Measurements from ENCODE around the gene GRIP2. TPM values are rescaled to one million over a fixed set of nuclear protein-coding genes. Genes with fewer than 3 reads are reported as not detected.

GRIP2 gene
- total RNA-seq, 1 experiment from 2014 or later: 4.5 TPM

- no peak for DNase-seq
- Mint-ChIP-seq H3K9me3 (ENCODE audit: unreplicated experiment) (no peaks in the 10 kb centered on the region), H3K4me3 (ENCODE audit: unreplicated experiment) (no peak overlapping the region), H3K36me3 (ENCODE audit: insufficient read depth, unreplicated experiment) (no peaks in the 10 kb centered on the region), H3K27ac (ENCODE audit: unreplicated experiment) (no peak overlapping the region), H3K4me1 (ENCODE audit: low read depth, unreplicated experiment) (peaks cover 8% of the 10 kb centered on the region), H3K27me3 (ENCODE audit: insufficient read depth, unreplicated experiment) (no peaks in the 10 kb centered on the region)
- no peak for TF ChIP-seq CTCF (IDR thresholded peaks at IDR 0.05; ENCODE audit: insufficient read depth in 1 of 2, low read depth in 1 of 2, low read length in 1 of 2, severe bottlenecking in 1 of 2, unreplicated experiment in 1 of 2)
- no peak overlapping the region for H3K4me3 ChIP-seq (ENCODE audit: low read depth, low read length)
- CTCF ChIA-PET: no interaction called here
- H3K27me3 ChIP-seq (replicated peaks; ENCODE audit: control insufficient read depth, insufficient read depth, low read length): no peaks in the 10 kb centered on the region
- no peaks in the 10 kb centered on the region for H3K9me3 ChIP-seq
- peaks cover 20% of the 10 kb centered on the region for H3K4me1 ChIP-seq
- BruUV-seq (replicated peaks): no TSS peak
- POLR2A ChIA-PET: no interaction called here
- H3K36me3 ChIP-seq (ENCODE audit: control insufficient read depth, insufficient read depth, low read length): no peaks in the 10 kb centered on the region
- intact Hi-C loops (cut with micrococcal nuclease; ENCODE audit: unreplicated experiment): loop anchor here (5.0 kb wide), 1 partner anchor 39 kb away; no protein-coding TSS in a partner anchor
Measured at GRCh38 chr3:14586611-14587010, 46.5 kb upstream of the GRIP2 start.

- no peak for TF ChIP-seq CTCF (IDR thresholded peaks at IDR 0.05; ENCODE audit: insufficient read depth in 1 of 2, low read depth in 1 of 2, low read length in 1 of 2, severe bottlenecking in 1 of 2, unreplicated experiment in 1 of 2)
- H3K9me3 Mint-ChIP-seq (ENCODE audit: unreplicated experiment): no peaks in the 10 kb centered on the region
- H3K27me3 ChIP-seq (replicated peaks; ENCODE audit: control insufficient read depth, insufficient read depth, low read length): no peaks in the 10 kb centered on the region
- DNase-seq: no peak
- H3K4me3 ChIP-seq (ENCODE audit: low read depth, low read length): no peak overlapping the region
- ChIA-PET CTCF (no interaction called here), POLR2A (no interaction called here)
- H3K36me3 Mint-ChIP-seq (ENCODE audit: insufficient read depth, unreplicated experiment): no peaks in the 10 kb centered on the region
- no peaks in the 10 kb centered on the region for H3K27me3 Mint-ChIP-seq (ENCODE audit: insufficient read depth, unreplicated experiment)
- BruUV-seq (replicated peaks): no TSS peak
- intact Hi-C loops (cut with micrococcal nuclease; ENCODE audit: unreplicated experiment): no loop called here
- H3K4me1 ChIP-seq: peaks cover 8% of the 10 kb centered on the region; the same call in 1 of the 2 replicates
- no peaks in the 10 kb centered on the region for H3K4me1 Mint-ChIP-seq (ENCODE audit: low read depth, unreplicated experiment)
- no peak overlapping the region for H3K4me3 Mint-ChIP-seq (ENCODE audit: unreplicated experiment)
- no peaks in the 10 kb centered on the region for H3K36me3 ChIP-seq (ENCODE audit: control insufficient read depth, insufficient read depth, low read length)
- no peaks in the 10 kb centered on the region for H3K9me3 ChIP-seq
- H3K27ac Mint-ChIP-seq (ENCODE audit: unreplicated experiment): no peak overlapping the region
Measured at GRCh38 chr3:14583548-14584091, 43.5 kb upstream of the GRIP2 start.

GRCh38 chr3:14582045-14582410, 41.9 kb upstream of the GRIP2 start:
- no peak for TF ChIP-seq CTCF (IDR thresholded peaks at IDR 0.05; ENCODE audit: insufficient read depth in 1 of 2, low read depth in 1 of 2, low read length in 1 of 2, severe bottlenecking in 1 of 2, unreplicated experiment in 1 of 2)
- Histone ChIP-seq H3K4me3 (ENCODE audit: low read depth, low read length) (no peak overlapping the region), H3K27me3 (replicated peaks; ENCODE audit: control insufficient read depth, insufficient read depth, low read length) (no peaks in the 10 kb centered on the region), H3K4me1 (no peaks in the 10 kb centered on the region), H3K36me3 (ENCODE audit: control insufficient read depth, insufficient read depth, low read length) (no peaks in the 10 kb centered on the region), H3K9me3 (no peaks in the 10 kb centered on the region)
- BruUV-seq (replicated peaks): no TSS peak
- Mint-ChIP-seq H3K4me3 (ENCODE audit: unreplicated experiment) (no peak overlapping the region), H3K27ac (ENCODE audit: unreplicated experiment) (no peak overlapping the region), H3K9me3 (ENCODE audit: unreplicated experiment) (no peaks in the 10 kb centered on the region), H3K27me3 (ENCODE audit: insufficient read depth, unreplicated experiment) (no peaks in the 10 kb centered on the region), H3K4me1 (ENCODE audit: low read depth, unreplicated experiment) (no peaks in the 10 kb centered on the region), H3K36me3 (ENCODE audit: insufficient read depth, unreplicated experiment) (no peaks in the 10 kb centered on the region)
- intact Hi-C loops (cut with micrococcal nuclease; ENCODE audit: unreplicated experiment): no loop called here
- CTCF ChIA-PET: no interaction called here
- no peak for DNase-seq
- POLR2A ChIA-PET: no interaction called here
